ENCODE measurements around the gene STAB1. TPM values are rescaled to one million over a fixed set of nuclear protein-coding genes. Genes with fewer than 3 reads are reported as not detected.
A peak's percentile ranks its signal among the peaks of the same experiment; 100 is the strongest.

STAB1 gene
- total RNA-seq, 1 experiment from 2014 or later: 0.03 TPM

DNA sequence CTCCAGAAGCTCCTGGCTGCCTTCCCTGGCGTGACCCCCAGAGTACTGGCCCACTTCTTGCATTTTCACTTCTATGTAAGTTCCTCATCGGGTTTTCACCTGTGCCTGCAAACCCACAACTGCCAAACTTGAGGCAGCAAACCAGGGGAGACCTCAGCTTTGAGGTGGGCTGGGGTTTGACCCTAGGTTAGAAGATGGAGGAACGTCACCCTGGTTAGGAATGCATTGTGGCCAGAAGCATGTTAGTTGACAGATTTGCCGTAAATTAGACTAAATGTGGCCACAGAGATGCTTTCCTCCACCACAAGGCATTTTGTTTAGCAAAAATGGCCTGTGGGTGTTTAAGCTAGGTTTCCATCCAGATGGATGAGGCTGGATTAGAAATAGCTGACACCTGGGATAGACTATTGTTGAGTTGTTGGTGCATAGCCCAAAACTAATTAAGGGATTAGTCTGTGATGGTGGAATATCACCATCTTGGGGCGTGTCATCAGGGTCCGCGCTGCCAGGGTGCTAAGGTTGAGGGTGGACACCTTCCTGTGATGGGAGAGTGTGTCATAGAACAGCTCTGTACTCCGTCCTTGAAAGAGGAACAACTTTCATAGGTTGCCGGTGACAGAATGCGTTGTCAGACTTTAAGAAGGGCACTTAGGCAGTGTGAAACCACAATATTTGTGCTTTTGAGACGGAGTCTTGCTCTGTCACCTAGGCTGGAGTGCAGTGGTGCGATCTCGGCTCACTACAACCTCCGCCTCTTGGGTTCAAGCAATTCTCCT lies 36.2 kb upstream of the STAB1 start:
- DNase-seq (ENCODE audit: low spot score): no peak

DNA sequence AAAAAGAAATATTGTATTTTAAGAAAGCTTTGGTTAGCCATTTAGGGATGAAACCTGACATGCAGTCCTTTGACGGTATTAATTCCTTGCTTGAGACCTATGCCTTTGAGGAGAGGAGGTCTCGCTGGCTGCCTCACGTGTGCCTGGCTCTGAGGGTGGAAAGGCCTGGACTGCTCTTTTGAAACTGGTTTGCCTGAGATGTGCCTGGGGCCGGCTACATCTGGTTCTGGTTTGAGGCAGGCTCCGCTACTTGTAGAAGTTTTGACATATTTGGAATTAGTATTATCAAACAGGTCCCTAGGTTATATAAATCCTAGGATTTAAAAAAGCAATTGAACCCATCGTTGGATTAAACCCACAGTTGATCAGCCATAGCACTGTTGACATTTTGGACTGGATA lies 33.3 kb upstream of the STAB1 start:
- DNase-seq (ENCODE audit: low spot score): no peak

DNA sequence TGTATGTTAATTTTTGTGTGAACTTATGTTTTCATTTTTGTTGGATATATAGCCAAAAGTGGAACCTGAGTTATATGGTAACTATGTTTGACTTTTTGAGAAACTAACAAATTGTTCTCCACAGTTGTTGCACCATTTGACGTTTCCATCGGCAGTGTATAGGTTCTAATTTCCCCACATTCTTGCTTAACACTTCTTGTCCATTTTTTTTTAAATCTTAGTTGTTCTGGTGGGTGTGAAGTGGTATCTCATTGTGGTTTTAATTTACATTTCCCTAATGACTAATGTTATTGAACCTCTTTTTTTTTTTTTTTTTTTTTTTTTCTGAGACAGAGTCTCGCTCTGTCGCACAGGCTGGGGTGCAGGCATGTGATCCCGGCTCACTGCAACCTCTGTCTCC lies 31.7 kb upstream of the STAB1 start:
- no peak for DNase-seq (ENCODE audit: low spot score)

DNA sequence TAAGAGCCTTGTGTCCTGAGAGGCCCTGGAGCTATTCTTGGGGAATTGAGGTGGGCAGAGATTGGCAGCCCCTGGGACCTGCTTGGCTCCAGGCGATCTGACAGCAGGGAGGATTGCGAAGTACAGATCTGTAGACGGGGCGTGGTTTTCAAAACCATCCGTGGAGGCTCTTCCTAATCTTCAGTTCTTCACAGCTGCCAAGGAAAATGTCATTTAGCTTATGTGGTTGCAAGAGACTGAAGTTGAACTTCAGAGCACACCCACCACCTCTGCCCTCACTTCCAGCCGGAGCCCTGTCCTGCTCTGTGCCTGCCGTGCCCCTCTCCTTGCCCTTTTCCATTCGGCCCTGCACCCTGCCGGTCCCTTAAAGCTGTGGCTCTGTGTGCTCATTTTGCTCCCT lies 26.8 kb upstream of the STAB1 start:
- DNase-seq (ENCODE audit: low spot score): no peak

DNA sequence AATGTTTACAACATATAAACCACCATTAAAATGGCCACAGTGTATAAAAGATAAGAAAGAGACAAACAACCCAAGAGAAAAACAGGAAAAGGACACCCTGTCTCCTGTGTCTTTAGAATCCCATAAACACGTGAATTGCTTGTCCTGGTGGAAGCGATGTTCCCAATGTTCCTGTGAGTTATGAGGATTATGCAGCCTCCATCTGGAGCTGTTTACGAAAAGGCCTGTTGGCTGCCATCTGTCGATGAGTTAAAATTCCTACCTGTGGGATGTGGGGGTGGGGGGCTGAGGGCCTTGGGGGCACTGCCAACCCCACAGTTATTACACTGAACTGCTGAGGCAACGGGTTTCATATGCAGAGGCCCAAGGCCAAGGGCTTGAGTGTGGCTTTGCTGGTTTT lies 26.1 kb upstream of the STAB1 start:
- no peak for DNase-seq (ENCODE audit: low spot score)

DNA sequence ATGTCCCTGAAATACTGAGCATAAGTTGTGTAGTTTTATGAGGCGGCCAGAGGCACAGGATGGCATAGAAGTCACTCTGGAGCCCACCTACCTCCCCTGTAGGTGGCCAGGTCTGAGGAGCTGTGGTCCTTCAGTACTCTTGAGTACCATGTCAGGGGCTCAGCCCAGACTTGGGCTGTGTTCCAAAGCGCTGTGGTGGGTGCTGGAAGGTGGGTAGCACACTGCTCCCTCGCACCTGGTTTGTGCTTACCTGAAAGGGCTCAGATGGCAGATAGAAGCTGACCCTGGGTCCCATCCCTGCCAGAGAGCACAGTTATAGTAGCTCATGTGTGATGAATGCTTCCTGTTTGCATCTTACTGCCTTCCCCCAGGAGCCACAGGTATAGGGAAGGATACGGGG lies 24.2 kb upstream of the STAB1 start:
- DNase-seq (ENCODE audit: low spot score): no peak

DNA sequence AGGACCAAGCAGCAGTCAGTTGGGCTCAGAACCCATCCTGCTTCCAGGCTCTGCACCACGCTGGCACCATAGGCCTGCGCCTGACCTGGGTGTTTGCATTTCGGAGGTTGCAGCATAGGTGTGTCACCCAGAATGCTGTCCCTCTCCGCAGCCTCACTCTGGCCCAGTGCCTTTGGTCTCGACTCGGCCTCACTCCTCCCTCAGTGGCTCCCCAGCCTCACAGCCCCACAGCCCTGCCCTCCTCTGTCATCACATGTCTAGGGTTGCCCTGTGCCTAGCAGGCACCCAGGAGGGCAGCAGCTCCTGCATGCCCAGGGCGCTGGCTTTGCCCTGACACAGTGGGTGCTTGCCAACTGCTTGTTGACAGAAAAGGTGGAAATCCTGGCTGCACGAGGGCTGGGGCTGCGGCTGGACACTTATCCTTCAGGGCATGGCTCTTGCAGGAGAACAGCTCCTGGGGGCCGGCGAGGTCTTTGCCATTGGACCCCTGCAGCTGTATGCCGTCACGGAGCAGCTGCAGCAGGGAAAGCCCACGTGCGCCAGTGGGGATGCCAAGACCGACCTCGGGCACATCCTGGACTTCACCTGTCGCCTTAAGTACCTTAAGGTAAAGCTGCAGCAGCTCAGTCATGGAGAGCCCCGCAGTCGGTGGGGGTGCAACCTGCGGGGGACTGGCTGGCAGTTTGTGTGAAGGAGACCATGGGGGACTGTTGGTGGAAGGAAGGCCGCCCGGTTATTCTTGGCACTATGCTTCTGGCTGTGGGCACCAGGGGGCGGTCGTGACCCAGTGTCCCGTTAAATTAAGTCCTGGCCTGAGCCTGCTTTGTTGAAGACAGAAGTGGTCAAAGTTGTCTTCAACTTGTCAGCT lies 23.5 kb upstream of the STAB1 start:
- peak; percentile 50 for DNase-seq (ENCODE audit: low spot score)

DNA sequence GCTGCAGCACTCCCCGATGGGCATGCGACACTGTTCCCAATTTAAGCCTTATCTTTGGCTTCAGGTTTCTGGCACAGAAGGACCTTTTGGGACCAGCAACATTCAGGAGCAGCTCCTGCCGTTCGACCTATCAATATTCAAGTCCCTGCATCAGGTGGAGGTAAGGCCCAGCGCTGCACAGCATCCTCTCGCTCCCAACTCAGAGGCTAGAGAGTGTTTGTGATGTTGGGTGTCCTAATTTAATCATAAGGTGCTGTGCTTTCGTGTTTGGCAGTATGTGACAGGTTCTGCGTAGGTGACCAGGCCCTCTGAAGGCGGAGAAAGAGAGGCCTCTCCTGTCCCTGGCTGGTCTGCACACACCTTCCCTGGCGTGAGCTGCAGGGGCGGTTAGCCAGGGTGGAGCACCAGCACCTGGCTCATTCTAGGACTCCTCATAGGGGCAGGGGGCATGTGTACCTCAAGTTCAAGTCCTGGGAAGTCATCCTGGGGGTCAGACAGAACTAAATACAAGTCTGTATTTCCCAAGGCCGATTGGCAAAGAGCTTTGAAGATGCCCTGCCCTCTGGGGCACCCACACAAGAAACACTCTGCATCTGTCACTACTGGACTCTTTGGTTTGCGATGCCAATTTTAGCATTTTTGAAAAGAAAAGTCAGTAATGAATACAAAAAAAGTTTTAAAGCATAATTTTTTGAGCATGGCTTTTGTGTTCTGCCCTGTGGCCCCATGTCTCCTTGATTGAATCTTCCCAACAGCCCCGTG lies 22.7 kb upstream of the STAB1 start:
- no peak for DNase-seq (ENCODE audit: low spot score)

DNA sequence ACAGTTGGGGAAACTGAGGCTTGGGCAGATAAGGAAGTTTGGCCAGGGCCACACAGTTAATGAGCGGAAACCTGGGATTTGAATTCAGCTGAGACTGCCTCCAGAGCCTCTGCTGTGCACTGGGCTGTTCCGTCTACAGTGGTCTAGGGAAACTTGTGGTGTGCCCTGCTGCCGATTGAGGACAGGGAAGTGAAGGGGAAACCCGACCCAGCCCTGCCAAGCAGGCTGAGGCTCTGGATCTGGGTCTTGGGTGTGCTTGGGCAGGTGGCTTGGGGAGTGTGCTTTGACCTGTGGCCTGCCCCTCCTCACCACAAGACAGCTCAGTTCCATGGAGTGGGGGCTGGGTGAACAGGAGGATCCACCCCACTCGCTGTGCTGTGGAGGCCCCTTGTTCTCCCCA lies 22.1 kb upstream of the STAB1 start:
- DNase-seq (ENCODE audit: low spot score): no peak

DNA sequence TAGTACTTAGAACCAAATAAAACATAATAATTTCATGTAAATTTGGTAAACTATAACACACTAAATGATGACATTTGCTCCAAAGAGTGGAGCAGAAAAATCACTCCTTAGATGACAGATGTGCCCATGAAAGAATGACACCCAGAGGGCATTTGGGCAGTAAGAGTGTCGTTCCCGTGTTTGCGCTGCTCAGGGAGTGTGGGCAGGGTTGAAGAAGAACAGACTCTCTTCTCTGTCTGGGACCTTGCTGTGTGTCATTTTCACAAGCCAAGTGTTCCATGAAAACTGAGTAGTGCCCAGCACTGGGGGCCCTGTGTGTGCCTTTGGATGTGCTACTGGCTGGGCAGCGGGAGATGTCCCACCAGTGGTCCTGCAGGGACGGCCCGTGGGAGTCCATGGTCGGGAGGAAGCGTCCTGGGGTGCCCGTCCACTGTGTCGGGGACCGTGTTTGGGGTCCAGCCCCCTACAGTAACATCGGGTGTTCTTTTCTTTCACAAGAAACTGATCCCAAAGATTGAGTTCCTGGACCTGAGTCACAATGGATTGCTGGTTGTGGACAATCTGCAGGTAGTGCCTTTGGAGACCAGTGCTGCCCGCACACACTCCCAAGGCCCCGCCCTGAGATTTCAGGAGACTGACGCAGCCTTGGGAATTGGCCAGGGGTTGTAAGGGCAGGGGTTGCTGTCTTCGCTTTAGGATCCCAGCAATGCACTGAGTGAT lies 17.9 kb upstream of the STAB1 start:
- no peak for DNase-seq (ENCODE audit: low spot score)

DNA sequence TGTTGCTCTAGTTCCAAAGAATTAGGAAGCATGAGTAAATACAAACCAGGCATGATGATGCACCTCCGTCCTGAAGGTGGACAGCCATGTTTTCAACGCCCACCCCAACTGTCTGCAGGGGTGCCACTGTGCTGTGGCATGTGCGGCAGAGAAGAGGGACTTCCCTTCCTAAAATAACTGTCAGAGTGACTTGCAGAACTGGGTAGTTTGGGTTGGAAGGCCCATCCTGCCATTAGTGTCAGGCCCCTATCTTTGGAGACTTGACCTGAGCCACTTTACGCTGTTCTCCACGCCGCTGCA lies 17.4 kb upstream of the STAB1 start:
- no peak for DNase-seq (ENCODE audit: low spot score)

DNA sequence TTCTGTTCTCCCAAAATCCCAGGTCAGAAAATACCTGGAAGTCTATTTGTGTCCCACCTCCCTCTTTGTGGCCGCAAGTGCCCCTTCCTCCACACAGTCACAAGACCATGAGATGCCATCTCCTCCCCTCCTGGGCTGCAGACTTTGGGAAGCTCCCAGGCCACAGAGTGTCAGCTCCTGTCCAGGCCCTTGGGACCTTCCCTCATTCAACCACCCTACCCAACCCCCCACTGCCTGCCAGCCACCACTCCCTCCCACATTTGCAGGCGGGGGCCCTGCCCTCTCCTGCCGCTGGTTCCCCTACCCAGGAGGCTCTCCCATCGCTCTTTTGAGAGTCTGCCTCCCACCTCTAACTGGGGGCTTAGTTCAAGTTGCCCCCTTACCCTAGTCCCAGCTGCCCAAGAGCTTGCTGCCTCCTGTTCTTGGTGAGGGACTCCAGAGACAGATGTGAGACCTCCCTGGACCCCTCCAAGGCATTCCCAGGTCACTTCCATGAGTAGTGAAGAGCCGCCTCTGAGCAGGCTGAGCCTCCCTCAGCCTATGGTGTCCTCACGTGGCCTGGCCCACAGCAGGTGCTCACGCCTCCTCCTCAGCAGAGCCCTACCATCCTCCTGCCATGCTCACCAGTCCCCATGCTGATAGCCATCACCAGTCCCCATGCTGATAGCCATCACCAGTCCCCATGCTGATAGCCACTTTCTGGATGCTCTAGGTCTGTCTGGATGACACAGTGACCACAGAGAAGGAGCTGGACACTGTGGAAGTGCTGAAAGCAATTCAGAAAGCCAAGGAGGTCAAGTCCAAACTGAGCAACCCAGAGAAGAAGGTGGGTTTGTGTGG lies 15.9 kb upstream of the STAB1 start:
- DNase-seq (ENCODE audit: low spot score): no peak

DNA sequence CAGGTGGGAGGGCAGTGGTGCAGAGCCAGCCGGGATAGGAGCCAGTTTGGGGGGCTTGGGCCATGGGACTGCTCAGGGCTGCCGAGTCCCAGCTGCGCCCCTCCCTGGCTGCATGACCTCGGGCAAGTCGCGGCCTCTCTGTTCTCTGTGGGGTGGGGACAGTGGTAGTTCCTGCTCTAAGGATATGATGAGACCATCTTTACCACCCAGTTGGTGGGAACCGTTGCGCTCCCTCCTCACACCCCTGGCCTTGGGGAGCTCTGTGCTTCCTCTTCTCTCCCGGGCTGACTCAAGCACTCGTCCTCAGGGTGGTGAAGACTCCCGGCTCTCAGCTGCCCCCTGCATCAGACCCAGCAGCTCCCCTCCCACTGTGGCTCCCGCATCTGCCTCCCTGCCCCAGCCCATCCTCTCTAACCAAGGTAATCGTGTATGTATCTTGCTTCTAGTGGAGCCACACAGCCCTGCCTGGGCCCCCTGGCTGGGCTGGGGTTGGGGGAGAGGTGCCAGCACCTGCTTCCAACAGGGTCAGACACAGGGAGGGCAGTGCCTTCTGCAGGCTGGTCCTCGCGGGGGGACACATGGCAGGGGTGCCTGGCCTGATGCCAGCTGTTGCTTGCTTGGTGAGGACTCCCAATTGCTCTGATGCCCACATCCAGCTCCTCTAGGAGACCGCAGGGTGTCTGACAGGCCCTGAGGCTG lies 15.1 kb upstream of the STAB1 start:
- DNase-seq (ENCODE audit: low spot score): no peak

DNA sequence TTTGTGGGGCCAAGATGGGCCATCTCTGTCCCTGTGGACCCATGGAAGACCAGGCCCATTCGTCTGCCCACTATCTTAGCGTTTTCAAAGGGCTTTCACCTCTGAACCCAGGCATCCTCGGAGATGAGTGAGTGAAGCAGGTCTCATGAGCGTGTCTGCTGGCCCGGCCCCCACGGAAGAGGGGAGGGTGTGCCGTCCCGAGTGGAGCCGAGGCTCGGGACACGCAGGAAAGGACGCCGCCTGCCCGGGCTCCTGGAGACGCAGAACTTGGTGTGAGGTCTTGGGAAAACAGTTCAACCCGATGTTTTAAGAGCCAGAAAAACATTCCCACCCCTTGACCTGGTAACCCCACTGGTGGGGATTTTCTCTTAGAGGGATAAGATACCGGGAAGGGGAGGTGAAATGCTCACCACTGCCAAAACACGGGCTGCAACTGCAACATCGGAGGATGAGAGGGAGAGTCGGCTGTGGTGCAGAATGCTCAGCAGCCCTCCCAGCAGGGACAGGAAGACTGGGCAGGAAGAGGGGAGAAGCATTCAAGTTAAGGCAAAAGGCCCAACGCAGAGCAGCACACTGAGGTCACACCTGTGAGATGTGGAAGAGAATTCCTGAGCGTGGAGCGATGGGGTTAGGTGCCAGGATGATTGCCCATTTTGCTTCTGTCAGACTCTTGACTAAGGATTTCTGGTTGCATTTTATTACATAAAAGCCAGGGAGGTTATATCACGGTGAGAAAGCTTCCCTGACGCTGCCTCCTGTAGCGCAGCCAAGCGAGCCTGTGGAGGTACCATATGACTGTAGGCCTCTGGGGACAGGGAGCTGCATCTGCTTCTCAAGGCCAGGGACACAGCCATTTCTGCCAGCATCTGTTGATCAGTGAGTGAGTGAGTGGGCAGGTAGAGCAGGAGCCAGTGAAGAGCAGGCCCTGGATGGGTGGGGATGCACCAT lies 14.1 kb upstream of the STAB1 start:
- no peak for DNase-seq (ENCODE audit: low spot score)

DNA sequence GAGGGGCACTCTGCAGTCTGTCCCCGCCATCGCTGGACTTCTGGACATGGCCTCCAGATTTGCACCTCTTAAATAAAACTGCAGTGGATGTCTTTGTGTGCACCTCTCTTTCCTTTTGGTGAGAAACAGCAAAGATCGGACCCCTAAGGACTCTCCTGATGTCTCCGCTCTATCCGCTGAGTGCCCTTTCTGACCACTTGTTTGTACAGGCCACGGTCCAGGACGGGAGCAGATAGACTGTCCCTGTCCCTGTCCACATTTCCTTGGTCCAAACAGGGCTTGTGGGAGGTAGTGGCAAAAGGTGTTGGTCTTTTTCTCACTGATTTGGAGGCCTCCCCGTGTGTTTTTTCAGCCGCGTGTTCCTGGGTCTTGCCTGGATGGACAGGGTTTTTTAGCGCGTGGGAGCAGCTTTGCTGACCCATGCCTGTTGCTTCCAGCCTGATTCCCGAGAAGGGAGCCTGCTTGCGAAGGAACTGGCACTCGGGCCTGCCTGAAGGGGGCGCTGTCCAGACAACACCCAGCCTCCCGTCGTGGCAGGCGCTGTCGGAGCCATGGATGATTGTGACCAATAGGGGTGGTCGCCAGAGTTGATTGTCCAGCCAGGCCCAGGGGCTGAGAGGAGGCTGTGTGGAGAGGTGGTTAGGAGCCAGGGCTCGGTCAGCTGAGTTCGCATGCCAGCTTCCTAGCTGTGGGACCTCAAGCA lies 13.2 kb upstream of the STAB1 start:
- no peak for DNase-seq (ENCODE audit: low spot score)

DNA sequence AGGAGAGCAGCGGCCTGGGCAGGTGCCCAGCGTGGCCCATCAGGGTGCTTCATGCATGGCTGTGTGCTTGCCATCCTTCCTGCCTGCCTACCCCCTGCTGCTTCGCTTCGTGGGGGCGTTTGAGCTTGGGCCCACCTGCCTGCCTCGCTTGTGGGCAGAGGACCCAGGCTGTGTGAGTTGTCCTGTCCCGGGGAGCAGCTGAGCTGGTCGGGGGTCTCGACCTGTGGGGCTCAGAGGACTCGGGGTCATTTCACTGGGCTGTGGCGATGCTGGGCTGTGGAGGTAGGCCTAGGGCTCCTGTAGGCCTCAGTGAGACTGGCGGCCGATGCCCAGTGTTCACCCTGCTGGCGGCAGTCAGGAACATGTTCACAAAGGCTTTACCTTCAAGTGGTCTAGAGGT lies 12.1 kb upstream of the STAB1 start:
- DNase-seq (ENCODE audit: low spot score): no peak

DNA sequence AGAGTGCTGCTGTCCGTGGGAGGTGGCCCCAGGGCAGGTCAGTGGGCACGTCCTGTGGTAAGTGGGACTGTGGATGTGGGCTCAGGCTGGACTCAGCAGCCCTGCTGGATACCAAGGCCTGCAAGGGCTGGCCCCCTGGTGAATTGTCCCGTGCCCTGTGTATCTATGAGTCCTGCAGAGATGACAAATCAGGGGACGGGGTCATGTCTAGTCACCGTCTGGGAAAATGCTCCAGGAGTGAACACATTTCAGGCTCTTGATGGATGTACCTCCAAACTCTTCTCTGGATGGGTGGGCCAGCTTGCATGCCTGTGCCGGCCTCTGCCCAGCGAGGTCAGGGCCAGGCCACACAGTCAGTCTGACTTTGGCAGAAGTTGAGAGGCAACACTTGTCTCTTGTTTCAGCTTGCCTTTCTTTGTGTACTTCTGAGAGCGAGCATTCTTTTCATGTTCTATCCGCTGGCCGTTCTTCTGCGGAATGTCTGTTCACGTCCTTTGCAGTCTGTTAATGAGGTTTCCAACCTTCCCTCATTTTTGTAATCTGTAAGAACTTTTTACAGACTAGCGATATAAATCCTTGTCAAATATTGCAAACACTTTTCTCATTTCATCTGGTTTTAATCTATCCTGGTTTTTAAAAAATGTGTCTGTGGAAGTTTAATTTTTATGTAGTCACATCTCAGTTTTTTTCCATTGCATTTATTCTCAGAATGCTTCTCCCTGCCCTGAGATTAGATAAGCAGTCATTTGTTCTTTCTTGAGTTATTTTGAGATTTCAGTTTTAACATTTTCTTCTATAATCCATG lies 11.4 kb upstream of the STAB1 start:
- no peak for DNase-seq (ENCODE audit: low spot score)

Measured in HT-29 (cell line).